HG03469 (cell line): ENCODE measurements around the gene HELLS.
"Not testable (repeated sequence)": the region's sequence is repeated elsewhere in the genome, so short reads cannot be mapped to it uniquely, and the experiment has no call there.

ENCODE experiments used
- ATAC-seq: cut with Tn5 transposase; IDR thresholded peaks from one replicate; pipeline ENCODE4 v1.9.1; 2021; ENCODE audit warnings: mild to moderate bottlenecking, moderate library complexity, moderate number of reproducible peaks; ENCODE audit not compliant: unreplicated experiment

Gene HELLS

GRCh38 chr10:94607111-94607510 lies 61.5 kb downstream of the HELLS start:
- ATAC-seq = peak; percentile 68

- no peak for ATAC-seq
Measured at GRCh38 chr10:94608559-94608958, 63.0 kb downstream of the HELLS start.

GRCh38 chr10:94614558-94614957 lies 69.0 kb downstream of the HELLS start:
- ATAC-seq = no peak

GRCh38 chr10:94617389-94617944 lies 71.9 kb downstream of the HELLS start:
- no peak for ATAC-seq

- no peak for ATAC-seq
Measured at GRCh38 chr10:94622666-94623205, 77.1 kb downstream of the HELLS start.

GRCh38 chr10:94623572-94623971 lies 78.0 kb downstream of the HELLS start:
- no peak for ATAC-seq

- no peak for ATAC-seq
Measured at GRCh38 chr10:94626476-94626875, 80.9 kb downstream of the HELLS start.

- ATAC-seq = no peak
Measured at GRCh38 chr10:94627511-94627910, 81.9 kb downstream of the HELLS start.

- ATAC-seq = no peak
Measured at GRCh38 chr10:94630017-94630688, 84.6 kb downstream of the HELLS start.

GRCh38 chr10:94631077-94631875 lies 85.7 kb downstream of the HELLS start:
- no peak for ATAC-seq

- ATAC-seq = no peak
Measured at GRCh38 chr10:94632954-94633353, 87.4 kb downstream of the HELLS start.

GRCh38 chr10:94638097-94638496 lies 92.5 kb downstream of the HELLS start:
- not testable (repeated sequence) for ATAC-seq

GRCh38 chr10:94639902-94640301 lies 94.3 kb downstream of the HELLS start:
- no peak for ATAC-seq

- ATAC-seq = no peak
Measured at GRCh38 chr10:94640562-94640961, 95.0 kb downstream of the HELLS start.

- ATAC-seq = no peak
Measured at GRCh38 chr10:94641480-94641879, 95.9 kb downstream of the HELLS start.

GRCh38 chr10:94644352-94644751 lies 98.8 kb downstream of the HELLS start:
- no peak for ATAC-seq

GRCh38 chr10:94645285-94645684 lies 99.7 kb downstream of the HELLS start:
- ATAC-seq = no peak
